GM20000 (cell line): ENCODE results near the gene ANKK1.

Experiments used
- DNase-seq: peaks from one replicate; pipeline ENCODE4 v3.0.0; 2012; ENCODE audit warnings: low spot score
- CTCF ChIP-seq: IDR thresholded peaks from 2 replicates; pipeline ENCODE4 v1.5.1; 2012; ENCODE audit warnings: mild to moderate bottlenecking, control low read depth; ENCODE audit errors: extremely low read depth, missing control alignments

The ANKK1 gene

GRCh38 chr11:113400631-113401230, 13.2 kb downstream of the ANKK1 start:
- no peak for TF ChIP-seq CTCF
- DNase-seq: no peak

GRCh38 chr11:113401718-113402117, 14.1 kb downstream of the ANKK1 start:
- DNase-seq: no peak

GRCh38 chr11:113404859-113405430, 17.4 kb downstream of the ANKK1 start:
- TF ChIP-seq CTCF: no peak

More at GRCh38 chr11:113401718-113402117, 14.1 kb downstream of the ANKK1 start:
- TF ChIP-seq CTCF: no peak

GRCh38 chr11:113405724-113406478, 18.3 kb downstream of the ANKK1 start:
- DNase-seq: no peak

More at GRCh38 chr11:113404859-113405430, 17.4 kb downstream of the ANKK1 start:
- no peak for DNase-seq

GRCh38 chr11:113407163-113407562, 19.6 kb downstream of the ANKK1 start:
- no peak for DNase-seq
- TF ChIP-seq CTCF: no peak

More at GRCh38 chr11:113405724-113406478, 18.3 kb downstream of the ANKK1 start:
- TF ChIP-seq CTCF: no peak

- no peak for TF ChIP-seq CTCF
- no peak for DNase-seq
Observed at GRCh38 chr11:113408206-113408605, 20.6 kb downstream of the ANKK1 start.

GRCh38 chr11:113408887-113409286, 21.3 kb downstream of the ANKK1 start:
- no peak for DNase-seq
- TF ChIP-seq CTCF: no peak
